NCI-H2107 treated with DMSO at 0.1 percent for 48 hours (cell line): ENCODE measurements around the gene GLB1L.
A peak's percentile ranks its signal among the peaks of the same experiment; 100 is the strongest.
"Not testable (repeated sequence)": the region's sequence is repeated elsewhere in the genome, so short reads cannot be mapped to it uniquely, and the experiment has no call there.

Experiments used
- DNase-seq: peaks from one replicate; lab custom pipeline; 2025; ENCODE audit not compliant: unreplicated experiment; lab: John Stamatoyannopoulos, UW

Gene GLB1L

GRCh38 chr2:219281588-219281987 lies 36.3 kb upstream of the GLB1L start:
- DNase-seq = no peak

GRCh38 chr2:219280651-219281050 lies 35.4 kb upstream of the GLB1L start:
- no peak for DNase-seq

- no peak for DNase-seq
Measured at GRCh38 chr2:219279916-219280516, 34.8 kb upstream of the GLB1L start.

- peak; percentile 82 for DNase-seq
Measured at GRCh38 chr2:219279151-219279915, 34.1 kb upstream of the GLB1L start, which contains the start of gene DNAJB2. TSS of gene DNAJB2 (plus strand) at chr2:219279366. CDS start at chr2:219279834, 468 bp downstream.

GRCh38 chr2:219278655-219279150 lies 33.5 kb upstream of the GLB1L start:
- DNase-seq = no peak

GRCh38 chr2:219277703-219278654 lies 32.7 kb upstream of the GLB1L start:
- DNase-seq = peak; percentile 69

GRCh38 chr2:219274361-219274921 lies 29.2 kb upstream of the GLB1L start:
- DNase-seq = no peak

- no peak for DNase-seq
Measured at GRCh38 chr2:219273937-219274336, 28.7 kb upstream of the GLB1L start.

GRCh38 chr2:219272995-219273394 lies 27.8 kb upstream of the GLB1L start:
- no peak for DNase-seq

GRCh38 chr2:219272356-219272755 lies 27.1 kb upstream of the GLB1L start:
- DNase-seq = no peak

- no peak for DNase-seq
Measured at GRCh38 chr2:219271021-219271420, 25.8 kb upstream of the GLB1L start.

- no peak for DNase-seq
Measured at GRCh38 chr2:219270055-219270372, 24.8 kb upstream of the GLB1L start.

GRCh38 chr2:219269362-219270054 lies 24.3 kb upstream of the GLB1L start:
- no peak for DNase-seq

- DNase-seq = no peak
Measured at GRCh38 chr2:219268294-219268693, 23.1 kb upstream of the GLB1L start.

GRCh38 chr2:219266886-219267285 lies 21.6 kb upstream of the GLB1L start:
- no peak for DNase-seq

- no peak for DNase-seq
Measured at GRCh38 chr2:219266232-219266631, 21.0 kb upstream of the GLB1L start.

- DNase-seq = no peak
Measured at GRCh38 chr2:219261024-219261855, 16.0 kb upstream of the GLB1L start.

- not testable (repeated sequence) for DNase-seq
Measured at GRCh38 chr2:219258942-219259341, 13.7 kb upstream of the GLB1L start.

GRCh38 chr2:219254590-219255201 lies 9.5 kb upstream of the GLB1L start:
- DNase-seq = no peak
